SK-N-SH (cell line): ENCODE measurements around the gene KRTAP5-3.

ENCODE experiments used
- CHD2 ChIP-seq: fragments of 150-350 bp; IDR thresholded peaks from 2 replicates; pipeline ENCODE4 v1.6.1; 2018; ENCODE audit warnings: low read length; ENCODE audit not compliant: partially characterized antibody
- CTCF ChIP-seq: fragments of 200-600 bp; sonication (generic); IDR thresholded peaks from 2 replicates; pipeline ENCODE4 v1.6.1; 2017; ENCODE audit warnings: antibody characterized with exemption, mild to moderate bottlenecking, moderate library complexity
- EP300 ChIP-seq, 2 experiments: IDR thresholded peaks; 2 replicates each; pipeline versions ENCODE4 v1.4.0 to v1.6.1; 2012; ENCODE audit warnings: borderline replicate concordance in 1 of 2, low read depth in 1 of 2, low read length in 1 of 2
- FOSL2 ChIP-seq: IDR thresholded peaks from 2 replicates; pipeline ENCODE4 v1.4.0; 2012; ENCODE audit warnings: low read depth, mild to moderate bottlenecking, moderate library complexity, borderline replicate concordance
- GABPA ChIP-seq: IDR thresholded peaks from 2 replicates; pipeline ENCODE4 v1.4.0; 2012; ENCODE audit warnings: low read depth, mild to moderate bottlenecking
- MAX ChIP-seq: IDR thresholded peaks from 2 replicates; pipeline ENCODE4 v1.4.0; 2012; ENCODE audit warnings: low read depth
- MXI1 ChIP-seq: IDR thresholded peaks from 2 replicates; pipeline ENCODE4 v1.6.1; 2012; ENCODE audit warnings: mild to moderate bottlenecking, low read depth, low read length, improper control_type of control experiment
- RAD21 ChIP-seq: IDR thresholded peaks from 2 replicates; pipeline ENCODE4 v1.6.1; 2012; ENCODE audit warnings: mild to moderate bottlenecking, low read length
- RXRA ChIP-seq: IDR thresholded peaks from 2 replicates; pipeline ENCODE4 v1.4.0; 2012; ENCODE audit warnings: low read depth, mild to moderate bottlenecking, borderline replicate concordance
- SMC3 ChIP-seq: IDR thresholded peaks from 2 replicates; pipeline ENCODE4 v1.6.1; 2012; ENCODE audit warnings: low read depth, low read length, improper control_type of control experiment
- TCF12 ChIP-seq: IDR thresholded peaks from 2 replicates; pipeline ENCODE4 v1.4.0; 2012
- TEAD4 ChIP-seq: IDR thresholded peaks from 2 replicates; pipeline ENCODE4 v1.4.0; 2012; ENCODE audit warnings: mild to moderate bottlenecking, borderline replicate concordance; ENCODE audit not compliant: insufficient read depth
- TF ChIP-seq, protein P1 (sequence below): IDR thresholded peaks from 2 replicates; pipeline ENCODE4 v1.4.0; 2012; ENCODE audit warnings: low read depth, borderline replicate concordance

DNA sequence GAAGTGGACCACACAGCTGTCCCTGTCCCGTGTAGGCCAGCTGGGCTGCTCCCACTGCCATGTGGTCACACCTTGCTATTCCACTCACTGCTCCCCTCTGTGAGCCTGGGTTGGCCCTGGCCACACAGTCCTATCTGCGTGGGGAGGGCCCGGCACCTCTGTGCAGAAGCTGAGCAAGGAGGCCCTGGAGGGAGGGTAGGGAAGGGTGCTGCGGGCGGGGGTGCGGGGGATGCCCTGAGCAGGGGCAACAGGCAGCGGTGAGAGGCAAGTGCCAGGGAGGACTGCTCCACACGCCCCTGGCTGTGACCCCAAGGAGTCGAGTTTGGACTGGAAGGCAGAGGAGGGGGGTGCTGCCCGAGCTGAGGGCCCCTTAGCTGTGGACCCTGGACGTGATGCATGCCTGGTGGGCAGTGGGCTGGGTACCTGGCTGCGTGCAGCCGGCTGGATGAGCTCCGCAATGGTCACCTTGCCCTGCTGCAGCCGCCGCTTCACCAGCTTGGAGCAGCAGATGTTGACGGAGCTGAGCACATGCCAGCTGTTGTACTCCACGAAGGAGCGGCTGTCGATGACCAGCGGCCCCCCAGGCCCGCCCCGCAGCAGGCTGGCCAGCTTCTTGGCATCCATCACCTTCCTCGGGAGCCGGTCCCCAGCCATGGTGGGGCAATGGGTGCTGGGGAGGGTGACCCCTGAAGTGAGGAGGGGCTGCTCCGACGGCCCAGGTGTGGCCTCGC lies 42.9 kb downstream of the KRTAP5-3 start:
- TF ChIP-seq CTCF (no peak), SMC3 (no peak), CHD2 (no peak), MAX (no peak), TEAD4 (no peak), RAD21 (no peak), TCF12 (no peak), GABPA (no peak), MXI1 (no peak), RXRA (no peak), EP300 (IDR thresholded peaks at IDR 0.05; ENCODE audit: borderline replicate concordance in 1 of 2, low read depth in 1 of 2, low read length in 1 of 2) (no peak), FOSL2 (no peak)
- TF ChIP-seq, protein P1, sequence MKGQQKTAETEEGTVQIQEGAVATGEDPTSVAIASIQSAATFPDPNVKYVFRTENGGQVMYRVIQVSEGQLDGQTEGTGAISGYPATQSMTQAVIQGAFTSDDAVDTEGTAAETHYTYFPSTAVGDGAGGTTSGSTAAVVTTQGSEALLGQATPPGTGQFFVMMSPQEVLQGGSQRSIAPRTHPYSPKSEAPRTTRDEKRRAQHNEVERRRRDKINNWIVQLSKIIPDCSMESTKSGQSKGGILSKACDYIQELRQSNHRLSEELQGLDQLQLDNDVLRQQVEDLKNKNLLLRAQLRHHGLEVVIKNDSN, result no peak
